Transverse colon (tissue), 4 donors: Measurements from ENCODE around the gene FAR2. TPM values are rescaled to one million over a fixed set of nuclear protein-coding genes. Genes with fewer than 3 reads are reported as not detected.
"Not testable (repeated sequence)": the region's sequence is repeated elsewhere in the genome, so short reads cannot be mapped to it uniquely, and the experiment has no call there.

Experiments used
- DNase-seq: peaks from one replicate; pipeline ENCODE4 v3.0.0-alpha.2; 2019
- H3K27ac ChIP-seq, 4 donors: fragments of 200-600 bp; sonication (generic); 2 replicates each; pipeline ENCODE4 v1.5.1; 2016 to 2018; ENCODE audit warnings: inconsistent platforms in 4 of 4
- H3K27me3 ChIP-seq: fragments of 200-600 bp; sonication (generic); 2 replicates; pipeline ENCODE4 v1.5.1; 2017; ENCODE audit warnings: inconsistent platforms
- H3K36me3 ChIP-seq, 4 donors: fragments of 200-600 bp; sonication (generic); 2 replicates each; pipeline ENCODE4 v1.5.1; 2017 to 2019; ENCODE audit warnings: inconsistent platforms in 4 of 4
- H3K4me1 ChIP-seq, 4 donors: fragments of 200-600 bp; sonication (generic); 2 replicates each; pipeline ENCODE4 v1.5.1; 2017 to 2020; ENCODE audit warnings: inconsistent platforms in 4 of 4
- H3K4me3 ChIP-seq, 4 donors: fragments of 200-600 bp; sonication (generic); 1 replicate in 1 of 4; 2 replicates in 3 of 4; pipeline versions ENCODE4 v1.5.1 to v1.6.1; 2017 to 2019; ENCODE audit warnings: inconsistent platforms in 4 of 4
- H3K9me3 ChIP-seq, 2 donors: fragments of 200-600 bp; sonication (generic); 2 replicates each; pipeline ENCODE4 v1.5.1; 2017 to 2019; ENCODE audit warnings: inconsistent platforms in 2 of 2
- CTCF ChIP-seq, 5 experiments: fragments of 200-600 bp in 3 of 5; fragments of 450-650 bp in 2 of 5; sonication (generic) in 3 of 5; IDR thresholded peaks; 1 replicate in 2 of 5; 2 replicates in 3 of 5; pipeline ENCODE4 v1.5.1; 2016 to 2017; ENCODE audit warnings: antibody characterized with exemption in 5 of 5, inconsistent platforms in 3 of 5, mild to moderate bottlenecking in 2 of 5, moderate library complexity in 1 of 5
- EP300 ChIP-seq: sonication (generic); formaldehyde crosslinking; IDR thresholded peaks from one replicate; pipeline ENCODE4 v1.6.1; 2017; ENCODE audit warnings: antibody characterized with exemption, low read depth
- POLR2A ChIP-seq: fragments of 450-650 bp; IDR thresholded peaks from one replicate; pipeline ENCODE4 v1.6.1; 2016; ENCODE audit warnings: antibody characterized with exemption, mild to moderate bottlenecking, moderate library complexity
- POLR2AphosphoS5 ChIP-seq, 3 donors: sonication (generic); formaldehyde crosslinking; IDR thresholded peaks; one replicate each; pipeline ENCODE4 v1.6.1; 2016; ENCODE audit warnings: antibody characterized with exemption in 3 of 3
- WGBS, 2 donors: methylation state at CpG; one replicate each; pipeline ENCODE4 v1.1.5; 2018; ENCODE audit warnings: low coverage in 1 of 2; 5-methylcytosine and 5-hydroxymethylcytosine counted together
- in situ Hi-C, 4 donors: fragments of 200-750 bp; cut with MboI; loops; one replicate each; pipeline versions ENCODE4 v1.15.0 to v1.15.1; 2017; ENCODE audit warnings: low sequenced_read_pairs in 3 of 4, low pct_ligation_motif_present in 1 of 4, low pct_unique_long_range_greater_than_20kb in 1 of 4
- intact Hi-C: fragments of 100-400 bp; cut with DNase I; formaldehyde crosslinking; loops from one replicate; pipeline ENCODE4 v1.15.1; 2023; ENCODE audit warnings: low total_unique reads
- total RNA-seq, 4 donors: library from RNA; depleted of rRNA; stranded (reverse); fragments of >200 nt; gene quantifications; one replicate each; pipeline ENCODE4 v1.1.0, GENCODE V29; 2016

The FAR2 gene
- total RNA-seq, 4 donors from 2014 or later, result 57.6 to 72.7 (median 65.7) TPM

GRCh38 chr12:29167988-29168387, 18.9 kb downstream of the FAR2 start:
- intact Hi-C loops (no loop called here), in situ Hi-C loops (no loop called here)
- H3K4me3 ChIP-seq, result no peak overlapping the region
- H3K36me3 ChIP-seq, result no peaks in the 10 kb centered on the region
- H3K27me3 ChIP-seq, result no peaks in the 10 kb centered on the region
- 32 to 44% methylated on average over 6 of the region's 6 CpGs for WGBS, 2 donors
- peaks cover 27 to 79% (median 59%) of the 10 kb centered on the region in 4 donors for H3K4me1 ChIP-seq
- H3K27ac ChIP-seq, result peak overlapping the region; percentile 57 to 86 (median 85)
- peak; percentile 62 for DNase-seq
- H3K9me3 ChIP-seq, result no peaks in the 10 kb centered on the region
- TF ChIP-seq EP300 (peak; percentile 24), CTCF (IDR thresholded peaks at IDR 0.05) (no peak), POLR2A (no peak), POLR2AphosphoS5 (IDR thresholded peaks at IDR 0.05) (peak in 1 of 3 donors; percentile 7)

GRCh38 chr12:29169978-29170377, 20.9 kb downstream of the FAR2 start:
- Histone ChIP-seq H3K4me1 (peaks cover 19 to 59% (median 47%) of the 10 kb centered on the region in 4 donors), H3K27ac (peak overlapping the region; percentile 12 to 86 (median 85))
- H3K27me3 ChIP-seq, H3K4me3 ChIP-seq, intact Hi-C loops, H3K36me3 ChIP-seq, in situ Hi-C loops, H3K9me3 ChIP-seq, DNase-seq: not testable (repeated sequence)
- 40 to 57% methylated on average over 1 to 2 of the region's 2 CpGs for WGBS, 2 donors

- Histone ChIP-seq H3K4me1 (peaks cover 12 to 53% (median 41%) of the 10 kb centered on the region in 4 donors), H3K27ac (peak overlapping the region; percentile 12 to 86 (median 85))
- H3K9me3 ChIP-seq, intact Hi-C loops, H3K4me3 ChIP-seq, H3K36me3 ChIP-seq, DNase-seq, in situ Hi-C loops, H3K27me3 ChIP-seq: not testable (repeated sequence)
- 80 to 91% methylated on average over 4 to 5 of the region's 5 CpGs for WGBS, 2 donors
Observed at GRCh38 chr12:29170478-29171084, 21.5 kb downstream of the FAR2 start.

GRCh38 chr12:29171421-29172258, 22.6 kb downstream of the FAR2 start:
- Histone ChIP-seq H3K9me3 (no peaks in the 10 kb centered on the region), H3K4me1 (peaks cover 5 to 42% (median 31%) of the 10 kb centered on the region in 4 donors), H3K36me3 (no peaks in the 10 kb centered on the region), H3K4me3 (no peak overlapping the region), H3K27ac (no peak overlapping the region), H3K27me3 (no peaks in the 10 kb centered on the region)
- TF ChIP-seq POLR2A, result no peak
- TF ChIP-seq EP300, result no peak
- TF ChIP-seq CTCF (IDR thresholded peaks at IDR 0.05), result no peak
- TF ChIP-seq POLR2AphosphoS5 (IDR thresholded peaks at IDR 0.05), result no peak
- in situ Hi-C loops (no loop called here), intact Hi-C loops (no loop called here)
- 82% methylated on average over 18 of the region's 26 CpGs; no CpG with 5 or more reads in 1 of the 2 donors for WGBS, 2 donors
- no peak for DNase-seq

- intact Hi-C loops (no loop called here), in situ Hi-C loops (no loop called here)
- no peaks in the 10 kb centered on the region for H3K4me1 ChIP-seq
- no peak for TF ChIP-seq CTCF (IDR thresholded peaks at IDR 0.05)
- no peak for TF ChIP-seq POLR2A
- TF ChIP-seq POLR2AphosphoS5 (IDR thresholded peaks at IDR 0.05), result no peak
- TF ChIP-seq EP300, result no peak
- WGBS, 2 donors, result 58 to 62% methylated on average over 6 of the region's 6 CpGs
- no peaks in the 10 kb centered on the region for H3K27me3 ChIP-seq
- H3K36me3 ChIP-seq, result no peaks in the 10 kb centered on the region
- DNase-seq, result no peak
- H3K27ac ChIP-seq, result no peak overlapping the region
- H3K9me3 ChIP-seq, result no peaks in the 10 kb centered on the region
- H3K4me3 ChIP-seq, result no peak overlapping the region
Observed at GRCh38 chr12:29176941-29177340, 27.9 kb downstream of the FAR2 start.

GRCh38 chr12:29182247-29182646, 33.2 kb downstream of the FAR2 start:
- WGBS, 2 donors, result 99 to 100% methylated on average over 2 to 4 of the region's 4 CpGs

More at GRCh38 chr12:29182247-29182646, 33.2 kb downstream of the FAR2 start:
- H3K4me3 ChIP-seq, H3K27ac ChIP-seq, H3K36me3 ChIP-seq, H3K9me3 ChIP-seq, intact Hi-C loops, H3K4me1 ChIP-seq, DNase-seq, in situ Hi-C loops, H3K27me3 ChIP-seq: not testable (repeated sequence)
